M059J (cell line): ENCODE measurements around the gene APLP2. TPM values are rescaled to one million over a fixed set of nuclear protein-coding genes. Genes with fewer than 3 reads are reported as not detected.
"Not testable (repeated sequence)": the region's sequence is repeated elsewhere in the genome, so short reads cannot be mapped to it uniquely, and the experiment has no call there.

Experiments
- DNase-seq: peaks from one replicate; pipeline ENCODE4 v3.0.0-alpha.2; 2012; ENCODE audit warnings: low read depth
- total RNA-seq: library from RNA; depleted of rRNA; stranded (reverse); fragments of >200 nt; shearing (Covaris generic); gene quantifications from 2 replicates; pipeline ENCODE4 v1.2.3, GENCODE V29; 2014

The APLP2 gene
- total RNA-seq, 1 experiment from 2014 or later: 418 TPM

GRCh38 chr11:130168105-130168504 is 98.4 kb downstream of the APLP2 start:
- peak; percentile 51 for DNase-seq

GRCh38 chr11:130170345-130170744 is 100.7 kb downstream of the APLP2 start:
- DNase-seq: no peak

- no peak for DNase-seq
Observed at GRCh38 chr11:130171534-130171933, 101.8 kb downstream of the APLP2 start.

GRCh38 chr11:130172001-130172400 is 102.3 kb downstream of the APLP2 start:
- not testable (repeated sequence) for DNase-seq

- DNase-seq: no peak
Observed at GRCh38 chr11:130174642-130175041, 104.9 kb downstream of the APLP2 start.

GRCh38 chr11:130175898-130176297 is 106.2 kb downstream of the APLP2 start:
- no peak for DNase-seq

- DNase-seq: no peak
Observed at GRCh38 chr11:130177782-130178181, 108.1 kb downstream of the APLP2 start.

GRCh38 chr11:130178441-130179339 is 109.0 kb downstream of the APLP2 start:
- DNase-seq: no peak

- DNase-seq: no peak
Observed at GRCh38 chr11:130179396-130180306, 110.0 kb downstream of the APLP2 start.

- DNase-seq: peak; percentile 27
Observed at GRCh38 chr11:130180491-130180890, 110.8 kb downstream of the APLP2 start.

- DNase-seq: no peak
Observed at GRCh38 chr11:130180896-130181294, 111.2 kb downstream of the APLP2 start.

- DNase-seq: peak; percentile 75
Observed at GRCh38 chr11:130181295-130182272, 111.9 kb downstream of the APLP2 start.

- no peak for DNase-seq
Observed at GRCh38 chr11:130183878-130184610, 114.3 kb downstream of the APLP2 start.

- DNase-seq: no peak
Observed at GRCh38 chr11:130187096-130187495, 117.4 kb downstream of the APLP2 start.

GRCh38 chr11:130188047-130188446 is 118.4 kb downstream of the APLP2 start:
- no peak for DNase-seq

- no peak for DNase-seq
Observed at GRCh38 chr11:130188585-130189347, 119.1 kb downstream of the APLP2 start.

GRCh38 chr11:130189492-130190210 is 120.0 kb downstream of the APLP2 start:
- DNase-seq: no peak

GRCh38 chr11:130190371-130190881 is 120.7 kb downstream of the APLP2 start:
- DNase-seq: no peak

GRCh38 chr11:130191896-130192295 is 122.2 kb downstream of the APLP2 start:
- no peak for DNase-seq
